ENCODE measurements around the gene PLB1.

GRCh38 chr2:28635191-28635611 lies 139.3 kb downstream of the PLB1 start:
- no peak for TF ChIP-seq POLR2A (IDR thresholded peaks at IDR 0.05; ENCODE audit: low read depth, low read length)
- TF ChIP-seq POLR2AphosphoS5 (IDR thresholded peaks at IDR 0.05; ENCODE audit: low read depth, low read length) = no peak

All from GM12892 (cell line).